GM10248 (cell line): ENCODE results near the gene TCP11.

Source experiments
- CTCF ChIA-PET: fragments of 300-600 bp; sonication (Branson Sonifier 250); formaldehyde crosslinking; extraction: SDS; loops from one replicate; lab custom pipeline; 2021; ENCODE audit warnings: antibody characterized with exemption; lab: Yijun Ruan, JAX
- POLR2A ChIA-PET: fragments of 350-650 bp; sonication (Branson Sonifier 250); formaldehyde crosslinking; extraction: SDS; loops from one replicate; lab custom pipeline; 2020; ENCODE audit warnings: antibody characterized with exemption; lab: Yijun Ruan, JAX
- DNase-seq: peaks from one replicate; pipeline ENCODE4 v3.0.0; 2012; ENCODE audit errors: extremely low spot score
- TF ChIP-seq, protein P1 (sequence below): IDR thresholded peaks from 2 replicates; pipeline ENCODE4 v1.5.1; 2012; ENCODE audit warnings: mild to moderate bottlenecking, low read depth; ENCODE audit errors: extremely low read depth, missing control alignments, control extremely low read depth

Gene TCP11

DNA sequence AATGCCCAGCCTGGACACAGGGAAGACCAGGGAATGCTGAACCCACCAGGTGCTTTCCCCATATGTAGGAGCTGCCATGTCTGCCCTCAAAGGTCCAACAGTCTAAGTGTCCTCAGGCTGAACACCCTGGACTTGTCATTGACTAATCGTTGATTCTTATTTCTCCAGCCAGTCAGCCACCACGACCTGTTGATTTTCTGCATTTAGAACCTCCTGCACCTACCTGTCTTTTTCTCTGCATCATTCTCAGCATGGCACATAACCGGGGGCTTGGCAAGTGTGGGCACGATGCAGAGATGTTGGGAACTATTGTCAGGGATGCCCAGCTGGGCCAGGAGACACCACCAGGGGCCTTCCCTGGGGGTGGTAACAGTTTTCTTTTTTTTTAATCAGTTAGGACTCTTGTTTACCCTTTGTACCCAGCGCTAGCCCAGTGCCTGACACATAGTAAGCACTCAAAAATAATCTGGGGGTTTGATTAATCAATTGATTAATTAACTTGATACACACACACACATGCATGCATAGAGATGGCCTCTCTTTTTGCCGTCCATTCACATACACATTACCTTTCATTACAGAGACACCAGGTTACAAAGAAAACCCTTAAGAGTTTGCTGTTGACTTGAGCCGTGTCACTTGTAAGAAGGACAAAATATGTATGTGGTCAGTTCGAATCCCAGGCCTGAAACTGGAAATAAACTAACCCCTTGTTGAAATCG lies 43.6 kb upstream of the TCP11 start:
- POLR2A ChIA-PET: no interaction called here
- TF ChIP-seq, protein P1, sequence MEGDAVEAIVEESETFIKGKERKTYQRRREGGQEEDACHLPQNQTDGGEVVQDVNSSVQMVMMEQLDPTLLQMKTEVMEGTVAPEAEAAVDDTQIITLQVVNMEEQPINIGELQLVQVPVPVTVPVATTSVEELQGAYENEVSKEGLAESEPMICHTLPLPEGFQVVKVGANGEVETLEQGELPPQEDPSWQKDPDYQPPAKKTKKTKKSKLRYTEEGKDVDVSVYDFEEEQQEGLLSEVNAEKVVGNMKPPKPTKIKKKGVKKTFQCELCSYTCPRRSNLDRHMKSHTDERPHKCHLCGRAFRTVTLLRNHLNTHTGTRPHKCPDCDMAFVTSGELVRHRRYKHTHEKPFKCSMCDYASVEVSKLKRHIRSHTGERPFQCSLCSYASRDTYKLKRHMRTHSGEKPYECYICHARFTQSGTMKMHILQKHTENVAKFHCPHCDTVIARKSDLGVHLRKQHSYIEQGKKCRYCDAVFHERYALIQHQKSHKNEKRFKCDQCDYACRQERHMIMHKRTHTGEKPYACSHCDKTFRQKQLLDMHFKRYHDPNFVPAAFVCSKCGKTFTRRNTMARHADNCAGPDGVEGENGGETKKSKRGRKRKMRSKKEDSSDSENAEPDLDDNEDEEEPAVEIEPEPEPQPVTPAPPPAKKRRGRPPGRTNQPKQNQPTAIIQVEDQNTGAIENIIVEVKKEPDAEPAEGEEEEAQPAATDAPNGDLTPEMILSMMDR: no peak
- CTCF ChIA-PET: interaction anchor here (0.9 to 4.1 kb wide), 3 partner anchors 12 to 21 kb away, joined by 3 to 23 read pairs (median 3); no protein-coding TSS in a partner anchor
- no peak for DNase-seq

DNA sequence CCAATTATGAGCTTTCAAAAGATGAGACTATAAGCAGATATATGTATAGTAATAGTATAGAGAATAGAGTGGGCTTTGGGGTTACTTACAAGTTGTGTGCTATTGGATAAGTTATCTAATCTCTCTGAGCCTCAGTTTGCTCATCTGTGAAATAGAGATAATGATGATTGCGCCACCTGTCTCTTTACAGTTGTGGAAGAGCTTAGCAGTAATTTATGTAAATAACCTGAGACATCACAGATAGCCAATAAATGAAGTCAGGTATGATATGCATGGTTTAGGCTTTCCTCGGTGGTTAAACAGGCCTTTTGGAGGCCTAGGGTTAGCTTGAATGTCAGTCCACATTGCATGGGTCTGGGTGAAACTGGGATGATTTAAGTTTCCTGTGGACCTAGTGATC lies 42.8 kb upstream of the TCP11 start:
- DNase-seq: no peak
- POLR2A ChIA-PET: no interaction called here
- TF ChIP-seq, protein P1: no peak
- CTCF ChIA-PET: interaction anchor here (0.9 to 1.0 kb wide), 2 partner anchors 11 to 21 kb away, joined by 3 read pairs; no protein-coding TSS in a partner anchor

- CTCF ChIA-PET: no interaction called here
- POLR2A ChIA-PET: no interaction called here
- DNase-seq: no peak
- TF ChIP-seq, protein P1: no peak
Observed at GRCh38 chr6:35183281-35183680, 42.1 kb upstream of the TCP11 start.

- TF ChIP-seq, protein P1: no peak
- POLR2A ChIA-PET: no interaction called here
- DNase-seq: no peak
- CTCF ChIA-PET: interaction anchor here (1.3 kb wide), 1 partner anchor 195 kb away, joined by 3 read pairs; no protein-coding TSS in a partner anchor
Observed at GRCh38 chr6:35181933-35182612, 40.9 kb upstream of the TCP11 start.

- TF ChIP-seq, protein P1: no peak
- no peak for DNase-seq
- ChIA-PET CTCF (interaction anchor here (1.3 kb wide), 1 partner anchor 194 kb away, joined by 3 read pairs; no protein-coding TSS in a partner anchor), POLR2A (interaction anchor here (0.5 kb wide), 1 partner anchor 377 kb away, joined by 3 read pairs; no protein-coding TSS in a partner anchor)
Observed at GRCh38 chr6:35181308-35181932, 40.3 kb upstream of the TCP11 start.

- TF ChIP-seq, protein P1: no peak
- ChIA-PET POLR2A (no interaction called here), CTCF (interaction anchor here (1.0 to 2.3 kb wide), 10 partner anchors 15 to 193 kb away, joined by 3 to 10 read pairs (median 5); no protein-coding TSS in a partner anchor)
- no peak for DNase-seq
Observed at GRCh38 chr6:35179901-35180535, 38.9 kb upstream of the TCP11 start.
